Measurements from ENCODE around the gene CBLIF. TPM values are rescaled to one million over a fixed set of nuclear protein-coding genes. Genes with fewer than 3 reads are reported as not detected.
A peak's percentile ranks its signal among the peaks of the same experiment; 100 is the strongest.

Gene CBLIF
- total RNA-seq, 3 donors from 2014 or later: not detected

DNA sequence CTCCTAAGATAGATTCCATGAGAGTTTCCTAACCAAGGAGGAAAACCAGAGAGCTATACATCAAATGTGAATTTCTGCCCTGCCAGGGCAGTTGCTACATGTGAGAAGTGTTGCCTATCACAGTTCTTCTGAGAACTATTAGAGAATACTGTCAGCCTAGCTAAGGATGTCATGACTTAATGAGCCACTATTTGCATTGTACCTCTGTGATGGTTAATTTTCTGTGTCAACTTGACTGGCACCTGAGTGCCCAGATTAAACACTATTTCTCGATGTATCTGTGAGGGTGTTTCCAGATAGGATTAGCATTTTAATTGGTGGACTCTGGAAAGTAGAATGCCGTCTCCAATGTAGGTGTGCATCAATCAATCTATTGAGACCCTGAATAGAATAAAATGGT lies 22.6 kb upstream of the CBLIF start:
- no peak overlapping the region for H3K27ac ChIP-seq
- no peaks in the 10 kb centered on the region for H3K27me3 ChIP-seq
- no peaks in the 10 kb centered on the region for H3K4me1 ChIP-seq
- DNase-seq (ENCODE audit: low spot score in 2 of 2): no peak
- H3K4me3 ChIP-seq: no peak overlapping the region
- TF ChIP-seq, protein P1, sequence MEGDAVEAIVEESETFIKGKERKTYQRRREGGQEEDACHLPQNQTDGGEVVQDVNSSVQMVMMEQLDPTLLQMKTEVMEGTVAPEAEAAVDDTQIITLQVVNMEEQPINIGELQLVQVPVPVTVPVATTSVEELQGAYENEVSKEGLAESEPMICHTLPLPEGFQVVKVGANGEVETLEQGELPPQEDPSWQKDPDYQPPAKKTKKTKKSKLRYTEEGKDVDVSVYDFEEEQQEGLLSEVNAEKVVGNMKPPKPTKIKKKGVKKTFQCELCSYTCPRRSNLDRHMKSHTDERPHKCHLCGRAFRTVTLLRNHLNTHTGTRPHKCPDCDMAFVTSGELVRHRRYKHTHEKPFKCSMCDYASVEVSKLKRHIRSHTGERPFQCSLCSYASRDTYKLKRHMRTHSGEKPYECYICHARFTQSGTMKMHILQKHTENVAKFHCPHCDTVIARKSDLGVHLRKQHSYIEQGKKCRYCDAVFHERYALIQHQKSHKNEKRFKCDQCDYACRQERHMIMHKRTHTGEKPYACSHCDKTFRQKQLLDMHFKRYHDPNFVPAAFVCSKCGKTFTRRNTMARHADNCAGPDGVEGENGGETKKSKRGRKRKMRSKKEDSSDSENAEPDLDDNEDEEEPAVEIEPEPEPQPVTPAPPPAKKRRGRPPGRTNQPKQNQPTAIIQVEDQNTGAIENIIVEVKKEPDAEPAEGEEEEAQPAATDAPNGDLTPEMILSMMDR (IDR thresholded peaks at IDR 0.05): no peak
- no peak for TF ChIP-seq POLR2AphosphoS5 (IDR thresholded peaks at IDR 0.05)
- TF ChIP-seq POLR2A (IDR thresholded peaks at IDR 0.05): no peak
- intact Hi-C loops (cut with DNase I; ENCODE audit: low total_unique reads): no loop called here
- no peaks in the 10 kb centered on the region for H3K36me3 ChIP-seq
- no peaks in the 10 kb centered on the region for H3K9me3 ChIP-seq

DNA sequence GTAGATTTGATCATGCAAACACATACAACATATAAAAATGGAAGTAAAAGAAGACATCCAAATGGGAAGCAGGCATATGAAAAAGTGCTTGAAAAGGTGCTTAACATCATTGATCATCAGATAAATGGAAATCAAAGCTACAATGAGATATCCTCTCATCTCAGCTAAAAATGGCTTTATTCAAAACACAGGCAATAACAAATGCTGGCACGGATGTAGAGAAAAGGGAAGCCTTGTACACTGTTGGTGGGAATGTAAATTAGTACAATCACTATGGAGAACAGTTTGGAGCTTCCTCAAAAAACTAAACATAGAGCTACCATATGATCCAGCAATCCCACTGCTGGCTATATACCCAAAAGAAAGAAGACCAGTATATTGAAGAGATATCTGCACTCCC lies 21.5 kb upstream of the CBLIF start:
- Histone ChIP-seq H3K9me3 (no peaks in the 10 kb centered on the region), H3K4me3 (no peak overlapping the region), H3K27ac (peak overlapping the region in 1 of 2 donors; percentile 72), H3K36me3 (no peaks in the 10 kb centered on the region), H3K27me3 (no peaks in the 10 kb centered on the region), H3K4me1 (no peaks in the 10 kb centered on the region)
- TF ChIP-seq, protein P1 (IDR thresholded peaks at IDR 0.05): no peak
- TF ChIP-seq POLR2AphosphoS5 (IDR thresholded peaks at IDR 0.05) (no peak), POLR2A (IDR thresholded peaks at IDR 0.05) (no peak)
- DNase-seq (ENCODE audit: low spot score in 2 of 2): no peak
- intact Hi-C loops (cut with DNase I; ENCODE audit: low total_unique reads): no loop called here

DNA sequence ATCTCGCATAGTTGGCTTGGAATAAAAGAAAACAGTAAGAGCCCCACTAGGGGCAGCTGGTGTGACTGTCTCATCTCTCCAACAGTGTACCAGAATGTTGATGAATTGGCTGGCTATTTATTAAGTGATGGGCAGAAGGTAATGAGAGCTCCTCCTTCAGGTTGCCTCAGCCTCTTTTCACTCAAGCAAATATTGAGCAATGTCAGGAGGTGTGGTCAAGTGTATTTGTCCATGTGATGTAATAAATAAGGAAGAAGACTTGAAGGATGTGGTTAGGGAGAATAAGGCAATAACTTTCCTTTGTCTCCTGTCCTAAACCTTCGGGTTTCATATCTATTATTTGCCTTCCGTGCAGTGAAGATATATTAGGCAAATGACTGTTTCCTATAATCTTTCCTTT lies 21.1 kb upstream of the CBLIF start, which contains the start of gene TCN1:
Gene TCN1 (minus strand): TSS at position 91 of the 400 bp plus-strand sequence. CDS start 17 bp downstream, at position 74.
- DNase-seq (ENCODE audit: low spot score in 2 of 2): peak in 1 of 2 donors; percentile 23
- Histone ChIP-seq H3K4me3 (no peak within 1 kb of the TSS), H3K36me3 (no peaks in the 10 kb centered on the region), H3K27me3 (no peaks in the 10 kb centered on the region), H3K27ac (peak within 1 kb of the TSS; percentile 72 to 74), H3K4me1 (no peaks in the 10 kb centered on the region), H3K9me3 (no peaks in the 10 kb centered on the region)
- TF ChIP-seq, protein P1 (IDR thresholded peaks at IDR 0.05): no peak
- TF ChIP-seq POLR2AphosphoS5 (IDR thresholded peaks at IDR 0.05): no peak
- no peak for TF ChIP-seq POLR2A (IDR thresholded peaks at IDR 0.05)
- intact Hi-C loops (cut with DNase I; ENCODE audit: low total_unique reads): no loop called here

DNA sequence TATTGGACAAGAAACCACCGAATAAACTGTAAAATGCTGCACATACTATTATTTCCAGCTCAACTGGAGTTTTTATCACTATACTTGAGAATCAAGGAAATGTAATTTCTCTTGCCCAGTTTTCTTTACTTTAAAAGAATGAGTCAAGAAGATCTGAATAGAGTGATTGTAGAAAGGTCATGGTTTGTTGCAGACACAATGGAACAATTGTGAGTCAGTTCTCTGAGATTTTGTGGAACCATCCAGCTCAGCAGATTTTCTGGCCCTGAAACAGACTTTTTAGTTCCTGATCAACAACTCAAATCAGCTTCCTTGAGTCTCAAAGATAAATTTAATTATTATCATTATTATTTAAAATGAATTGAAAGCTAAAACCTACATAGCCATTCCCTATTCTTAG lies 19.7 kb upstream of the CBLIF start:
- Histone ChIP-seq H3K9me3 (no peaks in the 10 kb centered on the region), H3K36me3 (no peaks in the 10 kb centered on the region), H3K4me1 (no peaks in the 10 kb centered on the region), H3K4me3 (no peak overlapping the region), H3K27me3 (no peaks in the 10 kb centered on the region), H3K27ac (peak overlapping the region; percentile 72 to 74)
- DNase-seq (ENCODE audit: low spot score in 2 of 2): no peak
- intact Hi-C loops (cut with DNase I; ENCODE audit: low total_unique reads): no loop called here
- TF ChIP-seq, protein P1 (IDR thresholded peaks at IDR 0.05): no peak
- TF ChIP-seq POLR2AphosphoS5 (IDR thresholded peaks at IDR 0.05) (no peak), POLR2A (IDR thresholded peaks at IDR 0.05) (no peak)

DNA sequence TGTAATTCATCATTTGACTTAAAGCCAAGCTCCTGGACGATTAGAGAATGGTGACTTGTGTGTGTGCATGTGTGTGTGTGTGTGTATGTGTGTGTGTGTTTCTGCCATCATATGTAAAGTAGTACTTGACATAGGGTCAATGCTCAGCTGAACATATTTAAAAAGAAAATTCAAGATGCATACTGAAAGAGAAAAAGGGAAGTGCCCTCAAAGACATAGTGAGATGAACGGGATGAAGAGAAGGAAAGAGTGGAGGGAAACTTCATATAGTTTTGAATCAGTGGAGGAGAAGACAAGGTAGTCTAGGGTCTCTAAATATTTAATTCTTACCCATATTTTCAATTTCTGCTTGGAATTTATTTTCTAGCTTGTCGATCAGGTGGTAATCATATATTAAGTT lies 17.0 kb upstream of the CBLIF start:
- H3K9me3 ChIP-seq: no peaks in the 10 kb centered on the region
- no peaks in the 10 kb centered on the region for H3K27me3 ChIP-seq
- DNase-seq (ENCODE audit: low spot score in 2 of 2): no peak
- H3K4me1 ChIP-seq: no peaks in the 10 kb centered on the region
- no peak overlapping the region for H3K27ac ChIP-seq
- no peak overlapping the region for H3K4me3 ChIP-seq
- no peak for TF ChIP-seq POLR2AphosphoS5 (IDR thresholded peaks at IDR 0.05)
- TF ChIP-seq, protein P1 (IDR thresholded peaks at IDR 0.05): no peak
- TF ChIP-seq POLR2A (IDR thresholded peaks at IDR 0.05): no peak
- H3K36me3 ChIP-seq: no peaks in the 10 kb centered on the region
- intact Hi-C loops (cut with DNase I; ENCODE audit: low total_unique reads): no loop called here

Data from breast epithelium (tissue), 4 donors.